ENCODE measurements around the gene DNAH5. TPM values are rescaled to one million over a fixed set of nuclear protein-coding genes. Genes with fewer than 3 reads are reported as not detected.

The DNAH5 gene
- total RNA-seq, 1 donor from 2014 or later = 0.12 TPM

GRCh38 chr5:13930541-13931171, 13.8 kb downstream of the DNAH5 start:
- Mint-ChIP-seq H3K4me3 (no peak overlapping the region), H3K9me3 (peaks cover 3% of the 10 kb centered on the region), H3K4me1 (peaks cover 5% of the 10 kb centered on the region), H3K27ac (ENCODE audit: unreplicated experiment) (no peak overlapping the region), H3K27me3 (ENCODE audit: low read depth) (peaks cover 3% of the 10 kb centered on the region), H3K36me3 (ENCODE audit: low read depth) (peaks cover 2% of the 10 kb centered on the region)
- TF ChIP-seq CTCF (conservative IDR thresholded peaks at IDR 0.05) = no peak
- no peak for DNase-seq (ENCODE audit: low read depth, low spot score)

- Mint-ChIP-seq H3K4me1 (no peaks in the 10 kb centered on the region), H3K27me3 (ENCODE audit: low read depth) (peaks cover 3% of the 10 kb centered on the region), H3K27ac (ENCODE audit: unreplicated experiment) (no peak overlapping the region), H3K36me3 (ENCODE audit: low read depth) (no peaks in the 10 kb centered on the region), H3K4me3 (no peak overlapping the region), H3K9me3 (no peaks in the 10 kb centered on the region)
- no peak for TF ChIP-seq CTCF (conservative IDR thresholded peaks at IDR 0.05)
- DNase-seq (ENCODE audit: low read depth, low spot score) = no peak
Observed at GRCh38 chr5:13926731-13927130, 17.8 kb downstream of the DNAH5 start.

GRCh38 chr5:13921578-13921977, 22.9 kb downstream of the DNAH5 start:
- H3K27me3 Mint-ChIP-seq (ENCODE audit: low read depth) = no peaks in the 10 kb centered on the region
- no peaks in the 10 kb centered on the region for H3K4me1 Mint-ChIP-seq
- H3K27ac Mint-ChIP-seq (ENCODE audit: unreplicated experiment) = no peak overlapping the region
- H3K9me3 Mint-ChIP-seq = no peaks in the 10 kb centered on the region
- H3K36me3 Mint-ChIP-seq (ENCODE audit: low read depth) = no peaks in the 10 kb centered on the region
- H3K4me3 Mint-ChIP-seq = no peak overlapping the region
- no peak for TF ChIP-seq CTCF (conservative IDR thresholded peaks at IDR 0.05)
- no peak for DNase-seq (ENCODE audit: low read depth, low spot score)

GRCh38 chr5:13919786-13920185, 24.7 kb downstream of the DNAH5 start:
- no peak for TF ChIP-seq CTCF (conservative IDR thresholded peaks at IDR 0.05)
- DNase-seq (ENCODE audit: low read depth, low spot score) = no peak
- no peaks in the 10 kb centered on the region for H3K4me1 Mint-ChIP-seq

GRCh38 chr5:13919087-13919486, 25.4 kb downstream of the DNAH5 start:
- no peaks in the 10 kb centered on the region for H3K36me3 Mint-ChIP-seq (ENCODE audit: low read depth)
- TF ChIP-seq CTCF (conservative IDR thresholded peaks at IDR 0.05) = no peak
- H3K27ac Mint-ChIP-seq (ENCODE audit: unreplicated experiment) = no peak overlapping the region
- H3K9me3 Mint-ChIP-seq = no peaks in the 10 kb centered on the region
- DNase-seq (ENCODE audit: low read depth, low spot score) = no peak
- no peak overlapping the region for H3K4me3 Mint-ChIP-seq
- H3K4me1 Mint-ChIP-seq = no peaks in the 10 kb centered on the region
- H3K27me3 Mint-ChIP-seq (ENCODE audit: low read depth) = no peaks in the 10 kb centered on the region

More at GRCh38 chr5:13919786-13920185, 24.7 kb downstream of the DNAH5 start:
- H3K9me3 Mint-ChIP-seq = no peaks in the 10 kb centered on the region
- H3K36me3 Mint-ChIP-seq (ENCODE audit: low read depth) = no peaks in the 10 kb centered on the region
- H3K4me3 Mint-ChIP-seq = no peak overlapping the region
- H3K27ac Mint-ChIP-seq (ENCODE audit: unreplicated experiment) = no peak overlapping the region
- no peaks in the 10 kb centered on the region for H3K27me3 Mint-ChIP-seq (ENCODE audit: low read depth)

Measured in neural crest cell (in vitro differentiated cells).